Measurements from ENCODE around the gene SMCO3. TPM values are rescaled to one million over a fixed set of nuclear protein-coding genes. Genes with fewer than 3 reads are reported as not detected.

The SMCO3 gene
- total RNA-seq, 1 experiment from 2014 or later, result not detected

- TF ChIP-seq, protein P1, sequence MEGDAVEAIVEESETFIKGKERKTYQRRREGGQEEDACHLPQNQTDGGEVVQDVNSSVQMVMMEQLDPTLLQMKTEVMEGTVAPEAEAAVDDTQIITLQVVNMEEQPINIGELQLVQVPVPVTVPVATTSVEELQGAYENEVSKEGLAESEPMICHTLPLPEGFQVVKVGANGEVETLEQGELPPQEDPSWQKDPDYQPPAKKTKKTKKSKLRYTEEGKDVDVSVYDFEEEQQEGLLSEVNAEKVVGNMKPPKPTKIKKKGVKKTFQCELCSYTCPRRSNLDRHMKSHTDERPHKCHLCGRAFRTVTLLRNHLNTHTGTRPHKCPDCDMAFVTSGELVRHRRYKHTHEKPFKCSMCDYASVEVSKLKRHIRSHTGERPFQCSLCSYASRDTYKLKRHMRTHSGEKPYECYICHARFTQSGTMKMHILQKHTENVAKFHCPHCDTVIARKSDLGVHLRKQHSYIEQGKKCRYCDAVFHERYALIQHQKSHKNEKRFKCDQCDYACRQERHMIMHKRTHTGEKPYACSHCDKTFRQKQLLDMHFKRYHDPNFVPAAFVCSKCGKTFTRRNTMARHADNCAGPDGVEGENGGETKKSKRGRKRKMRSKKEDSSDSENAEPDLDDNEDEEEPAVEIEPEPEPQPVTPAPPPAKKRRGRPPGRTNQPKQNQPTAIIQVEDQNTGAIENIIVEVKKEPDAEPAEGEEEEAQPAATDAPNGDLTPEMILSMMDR (IDR thresholded peaks at IDR 0.05 in 2 of 3, conservative IDR thresholded peaks at IDR 0.05 in 1 of 3; ENCODE audit: borderline replicate concordance in 1 of 3, insufficient read depth in 1 of 3, low read depth in 2 of 3, low read length in 2 of 3), result no peak
Observed at GRCh38 chr12:14850929-14851663, 37.1 kb upstream of the SMCO3 start (continued).

GRCh38 chr12:14849661-14850060 is 35.7 kb upstream of the SMCO3 start:
- no peaks in the 10 kb centered on the region for H4K20me1 ChIP-seq (ENCODE audit: insufficient read depth)
- no peaks in the 10 kb centered on the region for H3K9me2 ChIP-seq (ENCODE audit: insufficient read depth)
- ATAC-seq (no peak), DNase-seq (ENCODE audit: low read depth, low spot score) (no peak)
- H3K4me3 ChIP-seq (replicated peaks in 1 of 2; ENCODE audit: low read depth in 1 of 2, low read length in 2 of 2), result no peak overlapping the region
- ChIA-PET RAD21 (ENCODE audit: low non-redundant PET in 1 of 2, low total read pairs in 2 of 2, uncharacterized antibody in 2 of 2, unreplicated experiment in 2 of 2) (no interaction called here), CTCF (no interaction called here), POLR2A (no interaction called here)
- no peak overlapping the region for H3K9ac ChIP-seq (ENCODE audit: low read length)
- BruUV-seq (replicated peaks), result no TSS peak
- no peaks in the 10 kb centered on the region for H3K9me3 ChIP-seq (ENCODE audit: control insufficient read depth in 1 of 2, insufficient read depth in 1 of 2, low read depth in 1 of 2, low read length in 2 of 2)
- no peaks in the 10 kb centered on the region for H3K36me3 ChIP-seq (ENCODE audit: control insufficient read depth in 1 of 2, insufficient read depth in 2 of 2, low read length in 2 of 2)
- no peak overlapping the region for H3K27ac ChIP-seq (ENCODE audit: low read depth, low read length)
- no peak overlapping the region for H2AFZ ChIP-seq (ENCODE audit: low read depth, low read length, poor library complexity, severe bottlenecking)
- H3K4me1 ChIP-seq (ENCODE audit: control insufficient read depth in 1 of 2, insufficient read depth in 2 of 2, low read length in 2 of 2), result no peaks in the 10 kb centered on the region
- no peak for TF ChIP-seq FOSL1 (IDR thresholded peaks at IDR 0.05; ENCODE audit: low read depth)
- no peak for TF ChIP-seq SIN3A (IDR thresholded peaks at IDR 0.05; ENCODE audit: low read depth)
- no peak for TF ChIP-seq CBX3 (IDR thresholded peaks at IDR 0.05; ENCODE audit: low read depth)
- TF ChIP-seq YY1 (IDR thresholded peaks at IDR 0.05; ENCODE audit: extremely low read depth, insufficient replicate concordance, low read depth, low read length), result no peak
- H3K27me3 ChIP-seq (ENCODE audit: insufficient read depth, low read length), result no peaks in the 10 kb centered on the region
- no peaks in the 10 kb centered on the region for H3K79me2 ChIP-seq (ENCODE audit: insufficient read depth, low read length)
- no peak overlapping the region for H3K4me2 ChIP-seq (ENCODE audit: low read length)
- intact Hi-C loops (cut with micrococcal nuclease), result loop anchor here (5.0 to 10.0 kb wide), 3 partner anchors 375 to 675 kb away; partner anchors contain the start of gene RERG
